Spleen (tissue), 11 donors: ENCODE results near the gene NPBWR2. TPM values are rescaled to one million over a fixed set of nuclear protein-coding genes. Genes with fewer than 3 reads are reported as not detected.

Experiments used
- DNase-seq: peaks from one replicate; pipeline ENCODE4 v3.0.0-alpha.2; 2020
- H3K27ac ChIP-seq, 8 donors: fragments of 200-600 bp; sonication (generic) in 7 of 8; 1 replicate in 4 of 8; 2 replicates in 4 of 8; pipeline versions ENCODE4 v1.5.0 to v1.8.0; 2016 to 2021; ENCODE audit warnings: inconsistent platforms in 4 of 8, mild to moderate bottlenecking in 4 of 8, moderate library complexity in 1 of 8
- H3K27me3 ChIP-seq, 7 donors: fragments of 200-600 bp; sonication (generic) in 6 of 7; replicated peaks in 1 of 7; 1 replicate in 4 of 7; 2 replicates in 3 of 7; pipeline versions ENCODE4 v1.5.0 to v1.8.0; 2016 to 2021; ENCODE audit warnings: inconsistent platforms in 3 of 7, mild to moderate bottlenecking in 1 of 7
- H3K36me3 ChIP-seq, 6 donors: fragments of 200-600 bp; sonication (generic) in 5 of 6; 1 replicate in 4 of 6; 2 replicates in 2 of 6; pipeline versions ENCODE4 v1.5.0 to v1.8.0; 2016 to 2021; ENCODE audit warnings: inconsistent platforms in 2 of 6
- H3K4me1 ChIP-seq, 6 donors: fragments of 200-600 bp; sonication (generic) in 5 of 6; 1 replicate in 3 of 6; 2 replicates in 3 of 6; pipeline versions ENCODE4 v1.5.0 to v1.8.0; 2016 to 2021; ENCODE audit warnings: inconsistent platforms in 3 of 6
- H3K4me3 ChIP-seq, 8 donors: fragments of 200-600 bp; sonication (generic) in 7 of 8; 1 replicate in 4 of 8; 2 replicates in 4 of 8; pipeline versions ENCODE4 v1.5.0 to v1.8.0; 2016 to 2021; ENCODE audit warnings: inconsistent platforms in 4 of 8, mild to moderate bottlenecking in 4 of 8, moderate library complexity in 2 of 8
- H3K9me3 ChIP-seq, 8 donors: fragments of 200-600 bp; sonication (generic) in 7 of 8; 1 replicate in 4 of 8; 2 replicates in 4 of 8; pipeline versions ENCODE4 v1.5.0 to v1.8.0; 2016 to 2021; ENCODE audit warnings: inconsistent platforms in 4 of 8
- CTCF ChIP-seq, 11 experiments: fragments of 200-600 bp in 7 of 11; fragments of 450-650 bp in 4 of 11; sonication (generic) in 4 of 11; IDR thresholded peaks in 8 of 11; conservative IDR thresholded peaks in 3 of 11; 1 replicate in 7 of 11; 2 replicates in 4 of 11; pipeline versions ENCODE4 v1.4.0 to v1.8.0; 2016 to 2021; ENCODE audit warnings: antibody characterized with exemption in 11 of 11, inconsistent platforms in 4 of 11, mild to moderate bottlenecking in 1 of 11
- POLR2A ChIP-seq, 3 donors: fragments of 450-650 bp; IDR thresholded peaks; one replicate each; pipeline ENCODE4 v1.5.1; 2017; ENCODE audit warnings: antibody characterized with exemption in 3 of 3, mild to moderate bottlenecking in 1 of 3
- POLR2AphosphoS5 ChIP-seq, 3 donors: sonication (generic); formaldehyde crosslinking; IDR thresholded peaks; one replicate each; pipeline ENCODE4 v1.5.1; 2017; ENCODE audit warnings: antibody characterized with exemption in 3 of 3
- WGBS, 5 donors: extraction: QIAGEN DNeasy Blood & Tissue Kit in 3 of 5; methylation state at CpG; one replicate each; pipeline versions ENCODE4 v1.1.5 to v1.1.7; 2013 to 2018; 5-methylcytosine and 5-hydroxymethylcytosine counted together
- intact Hi-C: fragments of 100-400 bp; cut with DNase I; formaldehyde crosslinking; loops from one replicate; pipeline ENCODE4 v1.15.0; 2023; ENCODE audit warnings: low total_unique reads
- polyA plus RNA-seq, 3 donors: library from polyadenylated mRNA; stranded (reverse); fragments of 200-250 nt; gene quantifications; one replicate each; pipeline ENCODE4 v1.2.1, GENCODE V29; 2013
- total RNA-seq, 7 donors: library from RNA; depleted of rRNA in 3 of 7; stranded (reverse); fragments of >200 nt in 3 of 7; fragmentation: NEBNext Ultra II Directional in 4 of 7; extraction: Animal tissue kit (Norgen Biotek cat#: 25700) in 4 of 7; gene quantifications; one replicate each; pipeline versions ENCODE4 v1.1.0 to v1.2.1, GENCODE V29; 2016 to 2021
- donor health status: healthy with polysubstance abuse.
- donor health status: DM: no; HTN: no; CAD: no; lungs with moderate emphysema.
- donor health status: DM: no; HTN: no; CAD: no.
- donor health status: Bipolar disorder and iron deficiency.
- donor health status: healthy.
- donor health status: DM: no; HTN: no; CAD: no.
- donor health status: DM: yes; HTN: yes; CAD: no.

Gene NPBWR2
- total and polyA plus RNA-seq, 10 donors: 0.26 TPM; not detected in 9

- Histone ChIP-seq H3K4me3 (no peak overlapping the region), H3K36me3 (no peaks in the 10 kb centered on the region), H3K4me1 (peaks cover 0 to 18% (median 12%) of the 10 kb centered on the region in 6 donors), H3K9me3 (no peaks in the 10 kb centered on the region), H3K27ac (no peak overlapping the region), H3K27me3 (peaks cover 0 to 15% (median 0%) of the 10 kb centered on the region in 7 donors)
- intact Hi-C loops: no loop called here
- 77 to 83% (median 82%) methylated on average over 17 to 26 of the region's 26 CpGs for WGBS, 5 donors
- TF ChIP-seq CTCF (IDR thresholded peaks at IDR 0.05 in 8 of 11, conservative IDR thresholded peaks at IDR 0.05 in 3 of 11) (no peak), POLR2AphosphoS5 (IDR thresholded peaks at IDR 0.05) (no peak), POLR2A (IDR thresholded peaks at IDR 0.05) (no peak)
- peak; percentile 76 for DNase-seq
These were observed 1.6 kb upstream of the NPBWR2 start for GRCh38 chr20:64108731-64109681.

GRCh38 chr20:64107736-64108457 lies 532 bp upstream of the NPBWR2 start:
- Histone ChIP-seq H3K4me3 (no peak overlapping the region), H3K27me3 (peaks cover 0 to 26% (median 7%) of the 10 kb centered on the region in 7 donors), H3K9me3 (no peaks in the 10 kb centered on the region), H3K27ac (peak overlapping the region in 5 of 8 donors; percentile 55 to 80 (median 60)), H3K4me1 (peaks cover 0 to 21% (median 13%) of the 10 kb centered on the region in 6 donors), H3K36me3 (no peaks in the 10 kb centered on the region)
- WGBS, 5 donors: 42 to 54% (median 48%) methylated on average over 17 to 19 of the region's 19 CpGs
- peak; percentile 71 for DNase-seq
- intact Hi-C loops: no loop called here
- TF ChIP-seq CTCF (IDR thresholded peaks at IDR 0.05 in 8 of 11, conservative IDR thresholded peaks at IDR 0.05 in 3 of 11) (no peak), POLR2A (IDR thresholded peaks at IDR 0.05) (no peak), POLR2AphosphoS5 (IDR thresholded peaks at IDR 0.05) (no peak)

GRCh38 chr20:64106435-64106961 lies 867 bp downstream of the NPBWR2 start:
- DNase-seq: peak; percentile 73
- Histone ChIP-seq H3K27ac (peak overlapping the region in 1 of 8 donors; percentile 80), H3K36me3 (no peaks in the 10 kb centered on the region), H3K27me3 (peaks cover 0 to 40% (median 21%) of the 10 kb centered on the region in 7 donors), H3K9me3 (no peaks in the 10 kb centered on the region), H3K4me1 (peaks cover 5 to 35% (median 27%) of the 10 kb centered on the region in 6 donors), H3K4me3 (no peak overlapping the region)
- WGBS, 5 donors: 87 to 94% (median 92%) methylated on average over 26 to 28 of the region's 28 CpGs
- intact Hi-C loops: no loop called here
- TF ChIP-seq POLR2A (IDR thresholded peaks at IDR 0.05) (no peak), CTCF (IDR thresholded peaks at IDR 0.05 in 8 of 11, conservative IDR thresholded peaks at IDR 0.05 in 3 of 11) (no peak), POLR2AphosphoS5 (IDR thresholded peaks at IDR 0.05) (no peak)
